HG03439 (cell line): ENCODE measurements around the gene ASS1.

Experiments
- ATAC-seq: cut with Tn5 transposase; IDR thresholded peaks from one replicate; pipeline ENCODE4 v1.9.1; 2021; ENCODE audit warnings: mild to moderate bottlenecking, moderate library complexity; ENCODE audit not compliant: unreplicated experiment

ASS1 gene

DNA sequence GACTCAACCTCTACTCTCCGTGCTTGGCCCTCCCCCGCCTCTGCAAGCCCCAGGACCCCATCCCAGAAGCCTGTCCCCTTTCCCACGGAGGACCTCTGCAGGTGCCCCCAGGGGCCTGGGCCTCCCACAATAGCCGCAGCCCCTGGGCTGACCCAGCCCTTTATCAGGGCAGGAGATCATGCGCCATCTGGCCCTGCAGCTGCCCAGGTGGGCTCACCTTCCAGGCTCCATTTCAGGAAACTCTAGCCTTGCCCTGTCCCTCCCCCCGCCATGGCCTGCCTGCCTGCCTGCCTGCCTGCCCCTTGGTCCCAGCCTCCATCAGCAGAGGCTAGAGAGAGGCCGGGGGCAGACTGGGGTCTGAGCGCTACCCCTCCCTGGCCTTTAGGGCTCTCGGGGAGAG, 48.7 kb downstream of the ASS1 start:
- ATAC-seq = no peak

DNA sequence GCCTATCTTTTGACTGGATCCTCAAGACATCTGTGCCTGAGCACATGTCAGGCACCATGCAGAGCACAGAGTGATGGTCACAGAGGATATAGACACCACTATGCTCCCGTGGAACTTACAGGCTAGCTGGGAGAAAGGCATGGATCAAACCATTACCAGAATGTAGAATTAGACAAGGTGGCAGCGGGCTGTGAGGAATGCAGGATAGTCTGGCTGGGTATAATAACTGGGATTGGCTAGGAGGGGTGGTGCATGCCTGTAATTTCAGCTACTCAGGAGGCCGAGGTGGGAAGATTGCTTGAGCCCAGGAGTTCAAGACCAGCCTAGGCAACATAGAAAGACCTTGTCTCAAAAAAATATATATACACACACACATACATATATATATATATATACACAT, 50.3 kb downstream of the ASS1 start:
- ATAC-seq = no peak

DNA sequence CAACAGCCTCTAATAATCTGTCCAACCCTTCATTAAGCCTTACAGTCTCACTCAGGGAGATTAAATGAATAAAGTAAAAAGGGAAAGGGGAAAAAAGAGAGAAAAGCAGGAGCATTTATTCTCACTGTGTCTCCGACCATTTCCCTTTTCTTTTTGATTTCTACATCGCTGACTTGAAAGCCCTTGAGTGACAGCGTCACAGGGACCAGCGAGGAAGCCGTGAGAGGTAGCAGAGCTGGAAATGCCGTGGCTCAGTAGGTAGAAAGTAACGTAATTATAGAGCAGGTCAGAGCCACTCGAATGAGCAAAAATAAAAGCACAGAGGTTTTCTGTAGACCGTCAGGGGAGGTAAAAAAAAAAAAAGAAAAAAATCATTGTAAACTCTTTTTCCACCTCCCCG, 52.4 kb downstream of the ASS1 start:
- no peak for ATAC-seq

DNA sequence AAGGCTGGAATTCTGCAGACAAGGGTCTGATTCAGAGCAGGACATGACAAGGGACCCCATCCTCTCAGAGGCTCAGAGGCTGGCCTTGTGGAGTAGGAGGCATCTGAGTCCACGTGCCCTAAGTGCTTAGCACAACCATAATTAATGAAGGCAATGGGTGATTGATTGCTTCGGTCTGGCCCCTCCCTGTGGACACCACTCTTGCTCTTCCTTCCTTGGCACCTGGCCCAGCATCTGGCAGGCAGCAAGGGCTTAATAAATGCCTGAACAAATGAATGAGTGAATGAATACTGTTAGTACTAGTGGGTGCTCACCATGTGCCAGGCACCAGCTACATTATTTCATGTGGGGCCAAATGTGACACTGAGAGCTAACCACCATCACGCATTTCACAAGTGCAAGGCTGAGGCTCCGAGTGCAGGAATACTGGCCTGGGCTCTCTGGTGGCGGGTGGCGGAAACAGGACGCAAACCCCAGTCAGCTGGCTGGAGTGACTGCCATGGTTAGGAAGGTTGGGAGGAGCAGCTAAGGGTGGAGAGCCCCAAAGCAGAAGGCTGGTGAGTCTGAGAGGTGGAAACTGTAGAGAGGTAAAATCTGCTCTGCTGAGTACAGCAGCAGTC, 53.6 kb downstream of the ASS1 start:
- no peak for ATAC-seq

DNA sequence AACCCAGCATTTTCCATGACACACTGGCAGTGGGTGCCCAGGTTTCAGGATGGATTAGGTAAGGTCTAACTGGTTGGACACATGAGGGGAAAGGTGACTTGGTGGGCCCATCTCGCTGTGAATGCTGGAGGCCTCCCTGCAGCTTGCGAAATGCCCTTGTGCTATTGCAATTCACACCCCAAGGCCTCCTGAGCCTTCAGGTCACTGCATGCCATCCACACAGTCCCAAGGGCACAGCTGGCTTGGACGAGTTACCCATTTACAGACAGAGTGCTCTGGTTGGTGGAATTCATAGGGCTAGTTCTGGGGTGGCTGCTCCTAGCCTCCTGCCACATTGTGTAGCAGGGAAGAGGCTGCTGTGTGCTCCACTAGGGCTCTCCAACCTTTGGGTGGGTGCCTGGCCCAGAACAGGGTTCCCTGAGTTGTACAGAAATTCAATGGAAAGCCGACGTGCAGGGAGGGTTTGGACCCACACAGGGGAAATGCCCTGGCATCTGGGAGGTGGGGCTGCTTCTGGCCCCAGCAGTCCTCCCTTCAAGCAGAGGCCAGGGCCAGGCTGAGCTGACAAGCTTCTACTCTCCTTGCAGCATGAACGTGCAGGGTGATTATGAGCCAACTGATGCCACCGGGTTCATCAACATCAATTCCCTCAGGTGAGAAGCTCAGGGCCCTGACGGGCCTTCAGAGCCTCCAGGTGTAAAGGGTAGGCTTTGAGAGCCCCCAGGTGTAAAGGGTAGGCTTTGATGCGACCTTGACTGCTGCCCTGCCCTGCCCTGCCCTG, 54.3 kb downstream of the ASS1 start:
- ATAC-seq = no peak

DNA sequence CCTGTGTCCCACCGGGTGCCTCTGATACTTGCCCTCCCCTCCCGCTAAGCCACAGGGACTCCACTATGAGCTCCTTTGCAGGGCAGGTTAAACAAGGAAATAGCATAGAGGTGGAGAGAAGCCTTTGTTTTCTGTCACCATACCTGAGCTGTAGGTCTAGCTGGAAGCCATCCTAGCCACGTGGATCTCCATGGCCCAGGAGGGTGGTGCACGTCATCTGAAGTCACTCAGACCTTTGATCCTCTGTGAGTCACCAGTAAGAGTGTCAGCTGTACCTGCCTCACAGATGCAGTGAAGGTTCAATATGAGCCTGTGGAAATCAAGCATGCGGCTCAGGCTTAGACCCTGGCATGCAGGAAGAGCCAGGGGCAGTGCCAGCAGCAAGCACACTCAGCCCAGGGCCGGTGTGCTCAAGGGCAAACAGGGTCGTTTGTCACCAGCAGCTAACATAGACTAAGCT, 55.1 kb downstream of the ASS1 start:
- ATAC-seq = no peak

DNA sequence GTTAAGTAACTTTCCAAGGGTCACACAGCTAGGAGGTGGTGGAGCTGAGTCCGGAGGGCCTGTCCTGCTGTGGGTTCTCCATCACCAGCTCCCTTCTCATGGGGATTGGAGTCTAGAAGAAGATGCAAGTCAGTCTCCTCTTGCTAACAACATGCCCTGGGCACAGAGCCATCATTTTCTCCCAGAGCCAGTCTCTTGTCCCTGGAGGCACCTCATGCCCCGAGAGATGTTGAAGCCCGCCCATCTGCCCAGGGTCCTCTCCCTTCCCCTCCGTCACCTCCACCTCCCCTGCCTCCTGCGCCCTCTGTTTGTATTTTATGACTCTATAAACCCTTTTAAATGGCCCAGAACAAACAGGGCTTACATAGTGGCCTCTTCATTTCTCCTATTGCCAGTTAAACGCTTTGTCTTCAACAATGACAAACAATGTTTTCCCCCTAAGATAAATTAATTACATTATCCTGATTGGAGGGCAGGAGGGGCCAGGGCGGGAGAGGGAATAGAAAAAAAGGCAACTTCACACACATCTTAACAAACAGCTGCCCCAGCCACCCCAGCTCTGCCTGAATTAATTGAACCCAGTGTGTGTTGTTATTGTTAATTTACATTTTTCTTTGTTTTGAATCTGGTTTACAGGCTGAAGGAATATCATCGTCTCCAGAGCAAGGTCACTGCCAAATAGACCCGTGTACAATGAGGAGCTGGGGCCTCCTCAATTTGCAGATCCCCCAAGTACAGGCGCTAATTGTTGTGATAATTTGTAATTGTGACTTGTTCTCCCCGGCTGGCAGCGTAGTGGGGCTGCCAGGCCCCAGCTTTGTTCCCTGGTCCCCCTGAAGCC, 55.8 kb downstream of the ASS1 start:
- ATAC-seq = no peak

DNA sequence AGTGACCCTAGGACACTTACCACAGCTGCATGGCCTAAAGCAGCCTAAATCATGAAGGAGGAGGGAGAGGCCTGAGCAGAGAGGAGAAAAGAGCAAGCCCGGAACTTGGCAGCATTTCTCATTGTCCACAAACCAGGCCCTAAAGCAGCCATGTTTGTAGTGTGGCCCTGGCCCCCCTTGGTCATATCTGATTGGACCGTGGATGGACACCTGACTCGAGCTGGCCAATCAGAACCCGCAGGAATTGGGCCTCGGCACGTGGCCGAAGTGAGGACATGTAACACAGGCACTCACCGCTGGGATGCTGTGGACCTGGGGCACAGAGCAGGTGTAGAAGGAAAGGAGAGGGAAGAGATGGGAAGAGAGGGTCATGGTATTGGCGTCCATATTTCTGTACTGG, 56.9 kb downstream of the ASS1 start:
- ATAC-seq = no peak

DNA sequence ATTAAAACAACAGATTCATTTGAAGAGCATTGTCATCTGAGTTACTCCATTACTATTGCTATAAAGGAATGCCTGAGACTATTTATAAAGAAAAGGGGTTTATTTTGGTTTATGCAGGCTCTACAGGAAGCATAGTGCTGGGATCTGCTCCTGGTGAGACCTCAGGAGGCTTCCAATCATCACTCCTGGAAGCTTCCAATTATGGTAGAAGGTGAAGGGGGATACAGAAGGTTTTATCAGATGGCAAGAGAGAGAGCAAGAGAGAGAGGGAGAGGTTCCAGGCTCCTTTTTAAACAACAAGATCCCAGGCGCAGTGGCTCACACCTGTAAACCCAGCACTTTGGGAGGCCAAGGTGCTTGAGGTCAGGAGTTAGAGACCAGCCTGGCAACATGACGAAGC, 63.5 kb downstream of the ASS1 start:
- no peak for ATAC-seq

- no peak for ATAC-seq
Measured at GRCh38 chr9:130512199-130512598, 67.4 kb downstream of the ASS1 start.

- ATAC-seq = no peak
Measured at GRCh38 chr9:130513078-130513477, 68.3 kb downstream of the ASS1 start.

GRCh38 chr9:130518233-130518632, 73.5 kb downstream of the ASS1 start:
- ATAC-seq = no peak

GRCh38 chr9:130518943-130519799, 74.4 kb downstream of the ASS1 start:
- no peak for ATAC-seq

GRCh38 chr9:130519927-130520326, 75.2 kb downstream of the ASS1 start:
- no peak for ATAC-seq

GRCh38 chr9:130521715-130522114, 77.0 kb downstream of the ASS1 start:
- no peak for ATAC-seq

GRCh38 chr9:130522233-130522808, 77.6 kb downstream of the ASS1 start:
- no peak for ATAC-seq

- no peak for ATAC-seq
Measured at GRCh38 chr9:130523921-130524320, 79.2 kb downstream of the ASS1 start.

GRCh38 chr9:130526193-130526853, 81.6 kb downstream of the ASS1 start:
- no peak for ATAC-seq

- no peak for ATAC-seq
Measured at GRCh38 chr9:130526854-130527650, 82.3 kb downstream of the ASS1 start.
